Measurements from ENCODE around the gene SLC50A1.

GRCh38 chr1:155145491-155145890, 9.8 kb downstream of the SLC50A1 start:
- no peak for TF ChIP-seq POLR2A (IDR thresholded peaks at IDR 0.05)
- no peak for TF ChIP-seq CTCF (IDR thresholded peaks at IDR 0.05)
